Hepatocyte (in vitro differentiated cells): ENCODE data around the gene TMEM100. TPM values are rescaled to one million over a fixed set of nuclear protein-coding genes. Genes with fewer than 3 reads are reported as not detected.
A peak's percentile ranks its signal among the peaks of the same experiment; 100 is the strongest.

Source experiments
- DNase-seq: peaks from one replicate; pipeline ENCODE4 v3.0.0-alpha.2; 2016; ENCODE audit warnings: low spot score
- H2AFZ ChIP-seq: fragments of 200-600 bp; sonication (generic); 2 replicates; pipeline ENCODE4 v1.6.0; 2016; ENCODE audit warnings: antibody characterized with exemption, mild to moderate bottlenecking
- H3K27ac ChIP-seq: fragments of 200-600 bp; sonication (generic); 2 replicates; pipeline ENCODE4 v1.5.1; 2016; ENCODE audit warnings: mild to moderate bottlenecking
- H3K27me3 ChIP-seq: fragments of 200-600 bp; sonication (generic); 2 replicates; pipeline ENCODE4 v1.6.1; 2016
- H3K36me3 ChIP-seq: fragments of 200-600 bp; sonication (generic); replicated peaks from 2 replicates; pipeline ENCODE4 v1.5.1; 2016; ENCODE audit warnings: low read depth; ENCODE audit not compliant: insufficient read depth
- H3K4me1 ChIP-seq: fragments of 200-600 bp; sonication (generic); 2 replicates; pipeline ENCODE4 v1.5.1; 2016; ENCODE audit warnings: mild to moderate bottlenecking, moderate library complexity; ENCODE audit not compliant: insufficient read depth
- H3K4me2 ChIP-seq: fragments of 200-600 bp; sonication (generic); 2 replicates; pipeline ENCODE4 v1.6.0; 2016
- H3K4me3 ChIP-seq: fragments of 200-600 bp; sonication (generic); 2 replicates; pipeline ENCODE4 v1.5.1; 2016; ENCODE audit warnings: mild to moderate bottlenecking
- H3K79me2 ChIP-seq: fragments of 200-600 bp; sonication (generic); 2 replicates; pipeline ENCODE4 v1.6.0; 2017; ENCODE audit warnings: mild to moderate bottlenecking
- H3K9me2 ChIP-seq: fragments of 200-600 bp; sonication (generic); replicated peaks from 2 replicates; pipeline ENCODE4 v1.6.0; 2017; ENCODE audit warnings: mild to moderate bottlenecking; ENCODE audit not compliant: insufficient read depth
- H3K9me3 ChIP-seq: fragments of 200-600 bp; sonication (generic); 2 replicates; pipeline ENCODE4 v1.5.1; 2016; ENCODE audit warnings: low read depth, mild to moderate bottlenecking
- H4K20me1 ChIP-seq: fragments of 200-600 bp; sonication (generic); 2 replicates; pipeline ENCODE4 v1.6.0; 2016; ENCODE audit warnings: mild to moderate bottlenecking; ENCODE audit not compliant: insufficient read depth, poor library complexity, severe bottlenecking
- EZH2 ChIP-seq: fragments of 200-600 bp; sonication (generic); IDR thresholded peaks from 2 replicates; pipeline ENCODE4 v1.6.1; 2016; ENCODE audit warnings: antibody characterized with exemption, mild to moderate bottlenecking, borderline replicate concordance
- EZH2phosphoT487 ChIP-seq: fragments of 200-600 bp; sonication (generic); IDR thresholded peaks from one replicate; pipeline ENCODE4 v1.6.1; 2018; ENCODE audit warnings: antibody characterized with exemption, mild to moderate bottlenecking, low read depth, moderate library complexity; ENCODE audit not compliant: unreplicated experiment, severe bottlenecking
- WGBS: methylation state at CpG from one replicate; pipeline ENCODE4 v1.1.6; 2016; ENCODE audit warnings: low lambda C conversion rate; ENCODE audit errors: missing lambda C conversion rate; 5-methylcytosine and 5-hydroxymethylcytosine counted together
- polyA plus RNA-seq: library from polyadenylated mRNA; unstranded; fragments of >200 nt; fragmentation: Nextera tagmentation; extraction: Ambion mirVana; gene quantifications from 2 replicates; pipeline ENCODE4 v1.2.1, GENCODE V29; 2016
- total RNA-seq: library from RNA; depleted of rRNA; stranded (reverse); fragments of >200 nt; gene quantifications from 2 replicates; pipeline ENCODE4 v1.2.3, GENCODE V29; 2014
- TF ChIP-seq, protein P1 (sequence below): fragments of 200-600 bp; sonication (generic); IDR thresholded peaks from 2 replicates; pipeline ENCODE4 v1.5.1; 2016; ENCODE audit warnings: antibody characterized with exemption, mild to moderate bottlenecking; ENCODE audit not compliant: poor library complexity

Gene TMEM100
- total and polyA plus RNA-seq, 2 experiments from 2014 or later, result 9.3 to 18.5 TPM

DNA sequence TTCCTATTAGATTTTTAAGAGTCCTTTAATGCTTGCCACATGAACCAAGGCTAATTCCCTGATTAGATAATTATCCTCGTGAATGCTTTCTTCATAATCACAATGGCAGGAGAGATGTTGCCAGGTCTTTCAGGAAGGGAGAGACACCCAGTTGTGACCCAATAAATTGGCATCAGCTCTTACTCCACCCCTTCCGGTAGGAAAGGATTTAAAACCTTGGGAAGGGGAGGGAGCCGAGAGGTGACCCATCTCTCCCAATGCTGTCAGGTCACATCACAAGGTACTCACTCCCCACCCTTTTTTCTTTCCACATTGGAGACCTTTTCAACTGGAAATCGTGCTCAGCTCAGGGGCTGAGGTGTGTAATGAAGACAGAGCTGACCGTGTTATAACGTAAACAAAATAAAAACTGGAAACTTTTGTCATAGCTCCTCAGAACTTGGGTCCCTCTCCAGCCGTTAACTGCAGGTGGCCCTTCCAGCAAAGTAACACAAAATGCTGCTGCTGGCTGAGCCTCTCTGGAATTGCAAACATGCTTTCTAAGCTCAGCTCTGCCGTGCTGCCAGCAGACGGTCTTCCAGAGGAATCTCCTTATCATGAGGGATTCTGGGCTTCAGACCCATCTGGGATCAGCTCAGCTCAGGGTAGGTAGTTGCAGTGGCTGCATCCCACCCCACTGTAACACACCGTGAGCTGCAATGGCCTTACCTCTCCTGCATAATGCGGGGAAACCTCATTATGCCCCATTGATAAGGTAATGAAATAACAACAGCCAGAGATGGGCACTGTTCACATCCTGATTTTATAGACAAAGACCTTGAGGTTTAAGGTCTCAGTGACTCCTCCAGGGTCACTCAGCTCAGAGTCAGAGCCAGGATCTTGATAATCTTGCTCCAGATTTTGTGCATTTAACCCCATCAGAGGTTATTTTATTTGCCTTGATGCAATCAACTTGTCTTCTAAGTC, 15.6 kb downstream of the TMEM100 start:
- H3K27me3 ChIP-seq, result no peaks in the 10 kb centered on the region
- no peaks in the 10 kb centered on the region for H4K20me1 ChIP-seq
- WGBS, result 25% methylated on average over 11 of the region's 11 CpGs
- H3K79me2 ChIP-seq, result no peaks in the 10 kb centered on the region
- no peaks in the 10 kb centered on the region for H3K9me2 ChIP-seq
- H3K27ac ChIP-seq, result no peak overlapping the region
- H3K4me2 ChIP-seq, result peak overlapping the region; percentile 12
- no peak overlapping the region for H2AFZ ChIP-seq
- H3K4me3 ChIP-seq, result no peak overlapping the region
- H3K9me3 ChIP-seq, result no peaks in the 10 kb centered on the region
- no peaks in the 10 kb centered on the region for H3K36me3 ChIP-seq
- DNase-seq, result no peak
- TF ChIP-seq EZH2 (no peak), EZH2phosphoT487 (no peak)
- TF ChIP-seq, protein P1, sequence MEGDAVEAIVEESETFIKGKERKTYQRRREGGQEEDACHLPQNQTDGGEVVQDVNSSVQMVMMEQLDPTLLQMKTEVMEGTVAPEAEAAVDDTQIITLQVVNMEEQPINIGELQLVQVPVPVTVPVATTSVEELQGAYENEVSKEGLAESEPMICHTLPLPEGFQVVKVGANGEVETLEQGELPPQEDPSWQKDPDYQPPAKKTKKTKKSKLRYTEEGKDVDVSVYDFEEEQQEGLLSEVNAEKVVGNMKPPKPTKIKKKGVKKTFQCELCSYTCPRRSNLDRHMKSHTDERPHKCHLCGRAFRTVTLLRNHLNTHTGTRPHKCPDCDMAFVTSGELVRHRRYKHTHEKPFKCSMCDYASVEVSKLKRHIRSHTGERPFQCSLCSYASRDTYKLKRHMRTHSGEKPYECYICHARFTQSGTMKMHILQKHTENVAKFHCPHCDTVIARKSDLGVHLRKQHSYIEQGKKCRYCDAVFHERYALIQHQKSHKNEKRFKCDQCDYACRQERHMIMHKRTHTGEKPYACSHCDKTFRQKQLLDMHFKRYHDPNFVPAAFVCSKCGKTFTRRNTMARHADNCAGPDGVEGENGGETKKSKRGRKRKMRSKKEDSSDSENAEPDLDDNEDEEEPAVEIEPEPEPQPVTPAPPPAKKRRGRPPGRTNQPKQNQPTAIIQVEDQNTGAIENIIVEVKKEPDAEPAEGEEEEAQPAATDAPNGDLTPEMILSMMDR, result no peak
- H3K4me1 ChIP-seq, result peaks cover 6% of the 10 kb centered on the region

GRCh38 chr17:55705847-55706246, 16.8 kb downstream of the TMEM100 start:
- no peak for DNase-seq
- H3K4me1 ChIP-seq, result peaks cover 6% of the 10 kb centered on the region
- no peak for TF ChIP-seq EZH2
- no peak for TF ChIP-seq EZH2phosphoT487
- TF ChIP-seq, protein P1, result no peak
- no peaks in the 10 kb centered on the region for H3K36me3 ChIP-seq
- H3K4me3 ChIP-seq, result no peak overlapping the region
- no peak overlapping the region for H2AFZ ChIP-seq
- no peaks in the 10 kb centered on the region for H3K79me2 ChIP-seq
- H3K27me3 ChIP-seq, result no peaks in the 10 kb centered on the region
- no peak overlapping the region for H3K27ac ChIP-seq
- no peaks in the 10 kb centered on the region for H3K9me3 ChIP-seq
- H3K9me2 ChIP-seq, result no peaks in the 10 kb centered on the region
- no peaks in the 10 kb centered on the region for H4K20me1 ChIP-seq
- no peak overlapping the region for H3K4me2 ChIP-seq

GRCh38 chr17:55704401-55704800, 18.3 kb downstream of the TMEM100 start:
- no peaks in the 10 kb centered on the region for H4K20me1 ChIP-seq
- no peaks in the 10 kb centered on the region for H3K9me2 ChIP-seq
- H3K4me3 ChIP-seq, result no peak overlapping the region
- TF ChIP-seq, protein P1, result no peak
- no peak for TF ChIP-seq EZH2phosphoT487
- no peak for TF ChIP-seq EZH2
- peaks cover 6% of the 10 kb centered on the region for H3K4me1 ChIP-seq
- DNase-seq, result no peak
- H3K27me3 ChIP-seq, result no peaks in the 10 kb centered on the region
- H3K27ac ChIP-seq, result no peak overlapping the region
- no peaks in the 10 kb centered on the region for H3K9me3 ChIP-seq
- no peaks in the 10 kb centered on the region for H3K36me3 ChIP-seq
- no peak overlapping the region for H3K4me2 ChIP-seq
- H2AFZ ChIP-seq, result no peak overlapping the region
- H3K79me2 ChIP-seq, result no peaks in the 10 kb centered on the region
- 64% methylated on average over 1 of the region's 1 CpG for WGBS
